Suppressor macrophage (primary cell): Measurements from ENCODE around the gene TMEM242.
"Not testable (repeated sequence)": the region's sequence is repeated elsewhere in the genome, so short reads cannot be mapped to it uniquely, and the experiment has no call there.

Experiments used
- DNase-seq, 4 experiments: peaks; one replicate each; pipeline ENCODE4 v3.0.0-alpha.2; 2020 to 2022

Gene TMEM242

DNA sequence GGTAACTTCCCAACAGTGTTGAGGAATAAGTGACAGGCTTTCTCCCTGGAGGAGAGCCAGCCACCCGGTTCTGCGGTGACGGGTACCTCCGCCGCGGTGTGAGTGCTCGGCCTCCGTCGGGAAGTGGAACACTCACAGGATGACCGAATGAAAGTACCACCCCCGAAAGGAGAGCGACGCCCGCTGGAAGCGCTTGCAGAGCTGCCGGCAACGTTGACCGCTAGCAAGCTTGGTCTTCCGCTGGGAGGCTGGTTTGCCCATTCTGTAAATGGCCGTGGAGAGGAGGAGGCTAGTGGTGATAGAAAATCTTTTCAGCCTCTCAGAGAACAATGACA is 614 bp upstream of the TMEM242 start:
- DNase-seq, result peak; percentile 76 to 90 (median 86)

DNA sequence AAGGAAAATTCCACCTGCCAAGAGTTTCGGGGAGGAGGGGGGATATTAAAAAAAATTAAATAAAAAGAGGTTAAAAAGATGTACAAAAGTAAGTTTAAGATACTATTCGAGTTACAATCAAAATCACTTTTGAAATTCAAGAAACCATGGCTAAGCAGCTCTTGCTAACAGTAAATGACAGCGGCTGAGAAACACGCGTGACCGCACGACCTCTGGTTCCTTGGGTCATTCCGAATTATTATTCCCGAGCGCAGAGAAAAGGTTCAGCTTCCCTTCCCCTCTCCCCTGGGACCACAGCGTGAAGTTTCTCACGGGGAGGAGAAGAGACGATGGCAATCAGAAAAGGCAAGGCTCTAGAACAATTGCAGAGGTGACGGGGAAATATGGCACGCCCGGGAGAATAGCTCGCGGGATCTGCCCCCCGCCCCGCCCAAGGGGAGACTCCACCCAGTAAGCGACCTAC is 496 bp downstream of the TMEM242 start:
- peak in 3 of 4 experiments; percentile 88 to 94 (median 94) for DNase-seq

DNA sequence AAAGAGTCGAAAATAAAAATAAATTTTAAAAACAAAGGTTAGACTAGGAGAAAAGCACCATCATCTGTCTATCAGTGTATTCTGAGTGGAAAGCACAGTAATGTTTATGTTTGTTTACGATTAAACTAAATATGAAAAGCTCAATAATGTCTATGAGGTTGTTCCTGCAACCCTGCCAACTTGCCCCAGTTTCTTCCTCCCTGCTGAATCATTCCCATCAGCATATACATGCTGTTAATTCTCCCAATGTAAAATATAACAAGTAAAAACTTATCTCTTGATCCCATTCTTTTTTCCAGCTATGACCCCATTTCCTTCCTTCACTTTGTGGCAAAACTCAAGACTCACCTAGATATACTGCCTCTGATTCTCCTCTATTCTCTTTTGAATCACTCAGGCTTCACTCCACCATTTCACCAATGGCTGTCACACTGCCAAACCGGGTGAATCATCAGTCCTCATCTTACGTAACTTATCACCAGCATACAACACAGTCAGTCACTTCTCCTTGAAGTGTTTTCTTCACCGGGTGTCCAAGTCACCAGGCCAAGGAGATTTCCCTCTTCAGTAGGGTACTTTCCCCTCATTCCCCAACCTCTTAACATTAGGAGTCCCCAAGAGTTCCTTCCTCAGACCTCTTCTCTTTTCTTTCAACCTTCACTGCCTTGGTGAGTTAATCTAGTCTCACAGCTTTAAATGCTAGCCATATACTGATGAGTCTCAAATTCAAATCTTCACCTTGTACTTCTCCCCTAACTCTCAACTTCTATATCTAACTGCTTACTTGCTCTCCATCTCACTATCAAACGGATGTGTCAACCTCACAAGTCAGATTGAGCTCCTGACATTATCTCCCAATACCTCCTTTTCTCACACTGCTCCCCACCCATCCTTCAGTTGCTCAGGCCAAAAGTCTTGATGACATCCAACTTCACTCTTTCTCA is 6.2 kb downstream of the TMEM242 start:
- DNase-seq, result peak; percentile 84 to 93 (median 88)

DNA sequence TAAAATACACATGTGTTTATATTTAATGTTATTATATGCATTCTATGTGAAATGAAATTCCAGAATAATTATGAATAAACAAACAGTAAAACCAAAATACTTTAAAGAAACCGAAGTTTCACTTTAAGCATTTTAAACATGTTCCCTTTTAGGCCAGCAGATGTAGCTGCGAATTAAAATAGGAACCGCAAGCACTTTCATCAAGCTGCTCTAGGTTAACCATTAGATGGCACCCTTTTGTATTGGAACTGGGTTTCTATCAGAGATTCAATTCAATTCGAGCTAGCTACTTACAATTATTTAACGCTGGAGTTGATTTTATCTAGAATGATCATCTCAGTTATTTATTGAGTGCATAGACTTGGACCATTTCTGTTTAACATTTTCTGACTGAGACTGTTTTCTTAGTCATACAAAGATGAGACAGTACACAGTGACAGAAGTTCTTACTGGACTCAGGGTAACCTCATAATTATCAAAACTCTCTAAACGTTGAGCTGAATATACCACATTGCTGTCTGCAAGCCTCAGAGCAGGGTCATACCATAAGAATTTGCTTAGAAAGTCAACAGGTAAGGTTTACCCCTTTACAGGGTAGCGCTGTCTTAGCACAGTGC is 8.5 kb downstream of the TMEM242 start:
- peak; percentile 45 to 79 (median 71) for DNase-seq

DNA sequence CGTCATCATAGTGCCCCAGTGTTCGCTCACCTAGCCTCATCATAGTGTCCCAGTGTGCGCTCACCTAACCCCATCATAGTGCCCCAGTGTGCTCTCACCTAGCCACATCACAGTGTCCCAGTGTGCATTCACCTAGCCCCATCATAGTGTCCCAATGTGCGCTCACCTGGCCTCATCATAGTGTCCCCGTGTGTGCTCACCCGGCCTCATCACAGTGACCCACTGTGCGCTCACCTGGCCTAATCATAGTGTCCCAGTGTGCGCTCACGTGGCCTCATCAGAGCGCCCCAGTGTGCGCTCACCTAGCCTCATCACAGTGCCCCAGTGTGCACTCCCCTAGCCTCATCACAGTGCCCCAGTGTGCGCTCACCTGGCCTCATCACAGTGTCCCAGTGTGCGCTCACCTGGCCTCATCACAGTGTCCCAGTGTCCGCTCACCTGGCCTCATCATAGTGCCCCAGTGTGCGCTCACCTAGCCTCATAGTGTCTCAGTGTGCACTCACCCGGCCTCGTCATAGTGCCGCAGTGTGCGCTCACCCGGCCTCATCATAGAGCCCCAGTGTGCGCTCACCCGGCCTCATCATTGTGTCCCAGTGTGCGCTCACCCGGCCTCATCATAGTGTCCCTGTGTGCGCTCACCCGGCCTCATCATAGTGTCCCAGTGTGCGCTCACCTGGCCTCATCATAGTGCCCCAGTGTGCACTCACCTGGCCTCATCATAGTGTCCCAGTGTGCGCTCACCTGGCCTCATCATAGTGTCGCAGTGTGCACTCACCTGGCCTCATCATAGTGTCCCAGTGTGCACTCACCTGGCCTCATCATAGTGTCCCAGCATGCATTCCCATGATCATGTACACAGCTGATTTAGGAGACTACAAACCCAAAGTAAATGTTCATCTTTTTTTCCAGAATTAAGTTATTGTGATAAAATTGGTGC is 9.5 kb downstream of the TMEM242 start:
- DNase-seq, result no peak

DNA sequence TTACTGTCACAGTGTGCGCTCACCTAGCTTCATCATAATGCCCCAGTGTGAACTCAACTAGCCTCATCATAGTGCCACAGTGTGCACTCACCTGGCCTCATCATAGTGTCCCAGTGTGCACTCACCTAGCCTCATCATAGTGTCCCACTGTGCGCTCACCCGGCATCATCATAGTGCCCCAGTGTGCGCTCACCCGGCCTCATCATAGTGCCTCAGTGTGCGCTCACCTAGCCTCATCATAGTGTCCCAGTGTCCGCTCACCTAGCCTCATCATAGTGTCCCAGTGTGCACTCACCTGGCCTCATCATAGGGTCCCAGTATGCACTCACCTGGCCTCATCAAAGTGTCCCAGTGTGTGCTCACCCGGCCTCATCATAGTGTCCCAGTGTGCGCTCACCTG is 10.6 kb downstream of the TMEM242 start:
- DNase-seq, result peak in 1 of 4 experiments; percentile 14

DNA sequence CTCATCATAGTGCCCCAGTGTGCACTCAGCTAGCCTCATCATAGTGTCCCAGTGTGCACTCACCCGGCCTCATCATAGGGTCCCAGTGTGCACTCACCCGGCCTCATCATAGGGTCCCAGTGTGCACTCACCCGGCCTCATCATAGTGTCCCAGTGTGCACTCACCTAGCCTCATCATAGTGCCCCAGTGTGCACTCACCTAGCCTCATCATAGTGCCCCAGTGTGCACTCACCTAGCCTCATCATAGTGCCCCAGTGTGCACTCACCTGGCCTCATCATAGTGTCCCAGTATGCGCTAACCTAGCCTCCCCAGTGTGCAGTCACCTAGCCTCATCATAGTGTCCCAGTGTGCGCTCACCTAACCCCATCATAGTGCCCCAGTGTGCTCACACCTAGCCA is 12.6 kb downstream of the TMEM242 start:
- DNase-seq, result not testable (repeated sequence)

DNA sequence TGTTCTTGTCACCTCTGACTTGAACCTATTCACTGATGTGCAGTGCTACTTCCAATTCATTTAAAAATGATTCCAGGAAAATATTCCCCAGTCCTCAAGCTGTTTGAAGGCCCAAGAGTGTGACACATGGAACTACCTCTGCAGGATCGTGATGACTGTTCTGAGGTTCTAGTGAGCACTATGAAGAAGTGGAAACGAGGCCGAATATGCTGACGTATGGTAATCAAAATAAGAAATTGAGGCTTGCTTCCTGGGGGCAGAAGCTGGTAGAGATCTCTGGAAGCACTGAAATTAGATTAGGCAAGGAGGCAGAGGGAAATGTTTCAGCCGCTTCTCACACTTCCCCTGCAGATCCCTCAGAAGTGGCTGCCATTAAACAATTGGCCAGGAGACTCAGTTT is 15.7 kb downstream of the TMEM242 start:
- DNase-seq, result no peak

DNA sequence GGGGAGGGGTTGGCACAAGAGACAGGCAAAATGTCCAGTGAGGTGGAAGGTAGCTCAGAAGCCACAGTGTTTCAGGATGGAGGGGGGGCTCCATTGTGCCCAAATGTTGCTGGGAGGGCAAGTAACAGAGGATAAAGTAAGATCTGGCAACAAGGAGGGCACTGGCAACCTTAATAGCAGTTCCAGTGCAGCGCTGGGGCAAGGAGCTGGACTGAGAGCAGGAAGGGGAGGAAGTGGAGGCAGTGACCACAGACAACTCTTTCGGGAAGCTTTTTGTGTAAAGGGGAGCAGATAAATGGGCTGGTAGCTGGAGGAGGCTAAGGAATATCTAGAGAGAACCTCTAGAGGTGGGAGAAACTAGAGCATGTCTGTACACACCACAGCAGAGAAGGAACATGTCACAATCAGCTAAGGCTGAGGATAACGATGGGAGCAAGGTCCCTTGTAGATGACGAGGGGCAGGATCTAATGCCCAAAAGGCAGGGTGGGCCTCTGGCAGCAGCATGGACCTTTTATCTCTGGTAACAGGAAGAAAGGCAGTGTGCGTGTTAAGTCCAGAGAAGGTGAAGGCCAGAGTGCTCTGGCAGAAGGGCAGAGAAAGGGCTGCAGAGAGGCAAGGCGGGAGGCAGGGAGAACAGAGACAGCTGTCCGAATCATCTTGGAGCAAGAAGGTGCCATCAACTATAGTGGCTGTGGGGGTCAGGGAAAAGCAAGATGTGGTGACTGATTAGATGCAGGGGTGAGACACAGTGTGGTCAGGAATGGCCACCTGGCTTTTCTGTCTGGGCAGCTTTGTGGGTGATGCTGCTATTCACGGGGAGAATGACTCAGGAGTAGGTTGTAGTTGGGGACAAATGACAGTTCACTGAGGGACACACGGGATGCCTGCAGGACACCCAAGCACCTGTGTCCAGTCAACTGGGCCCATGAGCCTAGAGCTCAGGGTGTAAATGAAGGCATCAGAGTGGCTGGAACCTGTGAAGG is 17.4 kb downstream of the TMEM242 start:
- DNase-seq, result peak in 3 of 4 experiments; percentile 41 to 58 (median 53)

DNA sequence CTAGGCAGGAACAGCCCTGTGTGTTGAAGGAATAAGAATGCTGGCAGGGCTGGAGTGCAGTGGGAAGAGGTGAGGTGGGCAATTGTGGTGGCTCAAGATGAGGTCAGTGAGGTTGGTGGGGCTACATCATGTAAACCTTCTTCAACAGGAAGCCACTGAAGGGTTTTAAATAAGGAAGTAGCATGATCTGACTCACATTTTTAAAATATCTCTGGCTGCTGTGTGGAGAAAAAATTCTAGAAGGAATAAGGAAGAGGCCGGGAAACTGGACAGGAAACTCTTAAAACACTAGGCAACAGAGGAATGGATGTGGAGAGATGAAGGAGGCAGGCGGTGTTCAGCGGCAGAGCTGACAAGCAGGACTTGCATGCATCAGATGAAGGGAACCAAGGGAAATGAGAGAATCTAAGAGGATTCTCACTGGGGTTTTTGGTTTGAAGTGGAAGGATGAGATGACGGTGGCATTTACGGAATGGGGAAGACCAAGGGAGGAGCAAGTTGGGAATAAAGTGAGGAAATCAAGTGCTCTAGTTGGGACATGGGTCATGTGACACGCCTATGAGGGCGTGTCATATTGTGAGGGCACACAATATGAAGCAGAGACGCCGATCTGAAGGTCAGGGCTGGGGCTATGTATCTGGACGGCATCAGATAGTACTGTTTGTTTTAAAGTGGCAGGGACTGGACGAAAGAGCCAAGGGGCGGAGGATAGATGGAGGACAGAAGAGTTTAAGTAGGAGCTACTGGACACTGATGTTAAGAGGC is 18.2 kb downstream of the TMEM242 start:
- peak; percentile 70 to 93 (median 80) for DNase-seq

DNA sequence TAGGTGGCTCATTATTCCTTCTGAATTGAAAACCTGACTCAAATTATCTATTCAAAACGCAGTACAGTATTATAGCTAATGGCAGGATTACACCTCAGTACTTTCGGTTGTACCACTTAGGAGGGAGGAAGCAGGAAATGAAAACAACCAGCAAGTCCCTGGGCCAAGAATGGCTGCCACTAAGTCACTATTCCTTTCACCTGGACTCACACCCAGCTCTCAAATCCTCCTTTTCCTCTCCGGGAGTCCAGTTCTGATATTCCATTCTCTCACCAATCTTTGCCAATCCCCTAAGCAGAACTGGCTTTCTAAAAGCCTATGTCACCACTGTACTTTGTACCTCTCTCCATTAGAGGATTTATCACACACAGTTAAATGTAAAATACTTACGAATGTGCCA is 20.6 kb downstream of the TMEM242 start:
- DNase-seq, result no peak

DNA sequence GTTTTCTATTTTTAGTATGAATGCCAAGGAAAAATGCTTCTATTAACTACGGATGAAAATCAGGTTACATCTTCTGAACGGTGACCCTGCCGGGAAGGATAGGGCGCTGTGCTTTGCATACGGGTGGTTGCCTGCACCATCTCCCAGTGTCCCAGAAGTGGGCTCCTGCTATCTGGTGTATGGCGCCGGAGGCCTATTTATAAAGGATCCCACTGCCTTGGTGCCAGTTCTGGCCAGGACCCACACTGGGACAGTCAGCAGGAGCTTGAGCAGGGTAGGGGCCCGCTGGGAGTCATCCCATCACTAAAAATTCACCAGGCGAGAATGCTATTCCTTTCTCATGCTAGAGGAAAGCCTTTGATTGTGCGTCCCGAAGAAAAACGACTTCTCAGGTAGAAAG is 22.9 kb downstream of the TMEM242 start:
- DNase-seq, result no peak

DNA sequence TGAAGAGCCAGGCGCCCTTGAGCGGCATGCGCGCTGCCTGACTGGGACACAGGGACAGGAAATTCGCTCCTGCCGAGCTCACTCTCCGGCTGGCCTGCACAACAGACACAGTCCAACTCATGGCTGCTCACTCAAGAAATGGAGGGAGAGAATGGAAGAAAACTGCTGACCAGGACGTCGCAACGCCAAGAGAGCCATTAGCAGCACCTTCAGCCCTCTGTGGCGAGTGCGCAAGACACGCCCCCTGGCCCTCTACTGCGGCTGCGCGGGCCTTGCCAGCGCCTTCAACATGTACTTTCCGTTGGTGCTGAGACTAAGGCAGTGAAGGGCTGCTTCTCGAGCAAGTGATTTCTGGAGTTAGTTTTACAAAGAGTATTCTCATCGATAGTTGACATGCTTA is 23.3 kb downstream of the TMEM242 start:
- DNase-seq, result no peak

DNA sequence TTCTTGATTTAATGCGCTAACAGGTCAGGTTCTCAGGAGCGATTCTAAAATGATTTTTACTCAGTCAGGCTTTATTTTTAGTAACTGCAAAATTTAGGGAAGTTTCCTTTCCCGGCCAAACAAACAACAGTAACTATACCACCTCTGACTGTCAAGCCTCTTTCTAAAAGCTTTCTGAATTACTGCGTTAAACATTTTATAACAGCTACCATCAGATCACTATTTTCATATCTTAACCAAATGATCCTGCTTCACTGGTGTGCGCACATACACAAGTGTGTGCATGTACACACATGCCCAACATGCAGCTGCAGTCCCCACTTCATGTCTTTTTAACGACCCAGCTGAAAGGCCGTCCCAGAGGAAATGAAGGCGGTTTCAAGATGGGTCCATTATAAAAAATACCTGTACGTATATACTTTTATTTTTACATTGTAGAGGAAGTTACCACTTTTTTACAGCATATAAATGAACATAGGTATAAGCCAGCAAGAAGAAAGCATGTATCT is 25.0 kb downstream of the TMEM242 start:
- peak in 3 of 4 experiments; percentile 11 to 43 (median 36) for DNase-seq

DNA sequence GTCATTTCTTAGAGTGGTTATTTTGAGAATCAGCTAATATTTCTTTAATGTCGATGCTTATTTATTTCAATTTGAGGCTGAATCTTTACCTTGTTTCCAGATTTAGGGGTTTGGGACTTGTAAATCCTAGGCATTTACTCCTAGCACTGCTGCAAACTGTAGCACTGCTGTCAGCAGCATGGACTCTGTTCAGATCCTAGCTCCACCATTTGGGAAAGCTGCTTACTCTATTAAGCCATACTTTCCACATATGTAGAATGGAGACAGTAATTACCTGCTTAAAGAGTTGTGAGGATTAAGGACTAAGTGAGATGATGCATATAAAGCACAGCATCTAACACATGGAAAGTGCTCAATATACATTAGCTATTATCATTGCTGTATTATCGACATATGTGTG is 28.7 kb downstream of the TMEM242 start:
- DNase-seq, result no peak

DNA sequence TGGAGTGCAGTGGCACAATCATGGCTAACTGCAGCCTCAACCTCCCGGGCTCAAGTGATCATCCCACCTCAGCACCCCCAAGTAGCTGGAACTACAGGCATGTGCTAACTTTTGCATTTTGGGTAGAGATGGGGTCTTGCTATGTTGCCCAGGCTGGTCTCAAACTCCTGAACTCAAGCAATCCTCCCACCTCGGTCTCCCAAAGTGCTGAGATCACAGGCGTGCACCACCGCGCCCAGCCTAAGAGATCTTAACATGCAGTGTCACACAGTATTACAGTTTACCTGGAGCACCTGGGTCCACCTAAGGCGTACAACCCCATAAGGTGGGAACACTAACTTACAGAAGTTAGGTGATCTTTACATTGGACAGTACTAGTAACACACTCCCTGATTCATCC is 29.5 kb downstream of the TMEM242 start:
- no peak for DNase-seq

DNA sequence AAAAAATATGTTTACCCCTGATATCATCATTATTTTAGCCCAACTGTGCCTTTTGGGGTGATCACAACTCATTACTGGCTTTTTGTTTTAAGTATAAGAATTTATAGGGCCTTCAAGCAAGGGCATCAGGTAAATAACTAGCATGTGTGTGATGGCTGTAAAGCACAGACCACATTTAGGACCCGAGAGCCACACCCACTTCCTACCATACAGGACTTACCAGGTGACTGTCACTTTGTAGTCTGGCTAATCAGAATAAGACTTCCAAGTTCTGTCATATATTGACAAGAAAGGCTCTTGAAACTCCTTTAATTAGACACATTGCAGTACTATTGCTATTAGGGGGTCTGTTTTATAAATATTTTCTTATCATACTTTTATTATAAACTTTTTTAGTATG is 31.1 kb downstream of the TMEM242 start:
- DNase-seq, result no peak

DNA sequence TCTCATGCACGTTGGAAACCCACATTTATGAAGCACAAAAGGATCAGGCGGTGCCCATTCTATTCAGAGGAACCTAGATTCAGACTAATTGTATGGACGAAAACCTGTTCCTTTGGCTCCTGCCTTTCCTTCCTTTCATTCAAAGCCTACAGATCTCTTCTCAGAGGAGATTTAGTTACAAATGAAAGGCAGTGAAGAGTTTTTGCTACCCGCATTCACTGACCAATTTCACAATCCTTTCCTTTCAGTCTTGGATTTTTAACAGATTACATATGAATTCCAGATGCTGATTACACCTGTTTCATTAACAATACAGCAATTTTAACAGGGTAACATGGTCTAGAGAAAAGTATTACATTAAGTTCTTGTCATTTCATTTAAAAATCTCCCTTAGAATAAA is 32.0 kb downstream of the TMEM242 start:
- DNase-seq, result no peak

DNA sequence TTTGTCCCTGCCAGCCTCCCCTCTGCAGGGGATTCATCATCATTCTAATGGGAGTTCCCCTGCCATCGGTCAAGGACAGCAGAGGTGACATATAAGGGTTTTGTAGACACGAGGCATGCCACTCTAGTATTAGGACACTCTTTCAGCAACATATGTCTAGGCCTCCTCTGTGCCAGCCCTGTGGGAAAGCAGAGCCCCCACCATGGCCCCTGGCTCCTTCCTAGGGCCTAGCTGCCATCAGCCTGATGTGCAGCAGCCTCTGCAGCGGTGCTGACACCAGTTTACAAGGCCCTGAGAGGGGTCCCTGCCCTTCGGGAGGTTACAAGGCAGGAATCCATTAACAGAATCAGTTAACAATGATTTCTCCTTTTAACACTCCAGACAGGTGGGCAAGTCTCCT is 32.5 kb downstream of the TMEM242 start:
- no peak for DNase-seq

DNA sequence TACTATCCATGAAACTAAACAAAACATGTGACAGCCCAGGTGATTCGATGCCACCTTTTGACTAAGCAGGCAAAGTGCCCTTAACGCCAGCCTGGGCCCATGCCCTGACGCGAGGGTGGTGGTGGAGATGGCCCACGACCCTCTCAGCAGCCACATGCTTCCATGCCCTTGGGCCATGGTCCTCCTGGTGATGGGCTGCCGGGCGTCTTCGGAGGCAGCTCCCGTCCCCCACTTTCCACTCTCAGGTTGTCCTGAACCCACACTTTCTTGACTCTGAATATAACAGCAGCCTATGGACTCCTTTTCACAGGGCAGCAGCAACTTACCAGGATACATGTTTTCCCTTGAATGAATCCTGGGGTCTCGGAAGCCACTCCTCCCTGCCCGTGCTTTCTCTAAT is 33.6 kb downstream of the TMEM242 start:
- DNase-seq, result no peak

DNA sequence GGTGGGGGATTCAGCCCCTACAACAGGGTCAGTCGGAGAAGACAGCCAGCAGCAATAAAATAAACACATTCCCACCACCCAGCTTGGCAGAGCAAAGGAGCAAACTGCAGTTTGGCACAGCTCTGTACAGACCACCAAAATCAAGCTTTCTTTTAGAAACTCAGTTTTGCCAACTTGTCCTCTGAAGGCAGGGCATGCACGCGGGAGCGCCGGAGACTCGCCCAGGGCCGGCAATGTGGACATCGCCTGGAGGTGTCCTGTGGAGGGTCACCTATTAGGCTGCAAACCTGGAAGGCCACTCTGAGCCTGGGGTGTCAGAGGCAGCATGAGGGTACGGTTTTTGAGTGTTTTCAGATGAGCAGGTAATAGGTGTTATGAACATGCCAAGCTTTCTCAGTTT is 34.7 kb downstream of the TMEM242 start:
- no peak for DNase-seq
